Trophoblast cell (in vitro differentiated cells and primary cell): Measurements from ENCODE around the gene ADCY1.
A peak's percentile ranks its signal among the peaks of the same experiment; 100 is the strongest.

Experiments used
- DNase-seq, 2 donors: peaks; one replicate each; pipeline ENCODE4 v3.0.0-alpha.2; 2016
- H2AFZ ChIP-seq: 2 replicates; pipeline ENCODE4 v1.6.1; 2013; ENCODE audit warnings: low read length, moderate library complexity, mild to moderate bottlenecking; ENCODE audit not compliant: insufficient read depth, poor library complexity
- H2AK5ac ChIP-seq: 2 replicates; pipeline ENCODE4 v1.6.1; 2013; ENCODE audit warnings: mild to moderate bottlenecking, low read length
- H2BK120ac ChIP-seq: 2 replicates; pipeline ENCODE4 v1.6.1; 2013; ENCODE audit warnings: low read length, mild to moderate bottlenecking, moderate library complexity; ENCODE audit not compliant: insufficient read depth, poor library complexity
- H2BK12ac ChIP-seq: 2 replicates; pipeline ENCODE4 v1.6.1; 2013; ENCODE audit warnings: mild to moderate bottlenecking, low read length, moderate library complexity
- H2BK5ac ChIP-seq: 2 replicates; pipeline ENCODE4 v1.6.1; 2013; ENCODE audit warnings: low read length, low read depth, moderate library complexity, mild to moderate bottlenecking; ENCODE audit not compliant: poor library complexity
- H3K14ac ChIP-seq: 2 replicates; pipeline ENCODE4 v1.6.1; 2013; ENCODE audit warnings: mild to moderate bottlenecking, low read length
- H3K18ac ChIP-seq: 2 replicates; pipeline ENCODE4 v1.6.1; 2013; ENCODE audit warnings: mild to moderate bottlenecking, low read length
- H3K23ac ChIP-seq: 2 replicates; pipeline ENCODE4 v1.6.1; 2013; ENCODE audit warnings: low read length
- H3K27ac ChIP-seq: 2 replicates; pipeline ENCODE4 v1.5.1; 2013; ENCODE audit warnings: low read depth, mild to moderate bottlenecking, inconsistent platforms, low read length, moderate library complexity
- H3K27me3 ChIP-seq: 2 replicates; pipeline ENCODE4 v1.6.1; 2013; ENCODE audit warnings: inconsistent platforms, mild to moderate bottlenecking, low read length, moderate library complexity; ENCODE audit not compliant: insufficient read depth
- H3K36me3 ChIP-seq, 2 experiments: 1 replicate in 1 of 2; 2 replicates in 1 of 2; pipeline ENCODE4 v1.6.1; 2013; ENCODE audit warnings: low read length in 2 of 2, mild to moderate bottlenecking in 2 of 2, moderate library complexity in 1 of 2; ENCODE audit not compliant: insufficient read depth in 2 of 2, control insufficient read depth in 1 of 2
- H3K4ac ChIP-seq: 2 replicates; pipeline ENCODE4 v1.6.1; 2013; ENCODE audit warnings: low read depth, mild to moderate bottlenecking, low read length, moderate library complexity
- H3K4me1 ChIP-seq, 2 experiments: 1 replicate in 1 of 2; 2 replicates in 1 of 2; pipeline ENCODE4 v1.6.1; 2013; ENCODE audit warnings: low read length in 2 of 2, mild to moderate bottlenecking in 2 of 2, moderate library complexity in 1 of 2; ENCODE audit not compliant: insufficient read depth in 2 of 2, control insufficient read depth in 1 of 2
- H3K4me2 ChIP-seq: 2 replicates; pipeline ENCODE4 v1.6.1; 2013; ENCODE audit warnings: inconsistent platforms, mild to moderate bottlenecking, low read length, moderate library complexity
- H3K4me3 ChIP-seq: 2 replicates; pipeline ENCODE4 v1.5.1; 2013; ENCODE audit warnings: mild to moderate bottlenecking, low read depth, low read length, inconsistent platforms
- H3K79me1 ChIP-seq: one replicate; pipeline ENCODE4 v1.6.1; 2013; ENCODE audit warnings: low read length
- H3K79me2 ChIP-seq: 2 replicates; pipeline ENCODE4 v1.6.1; 2013; ENCODE audit warnings: low read length, mild to moderate bottlenecking; ENCODE audit not compliant: control insufficient read depth, insufficient read depth, poor library complexity
- H3K9ac ChIP-seq: 2 replicates; pipeline ENCODE4 v1.6.1; 2013; ENCODE audit warnings: mild to moderate bottlenecking, low read length
- H3K9me3 ChIP-seq: 2 replicates; pipeline ENCODE4 v1.6.1; 2013; ENCODE audit warnings: low read depth, mild to moderate bottlenecking, control low read depth, inconsistent platforms, low read length; ENCODE audit not compliant: insufficient read depth
- H4K12ac ChIP-seq: 2 replicates; pipeline ENCODE4 v1.6.1; 2013; ENCODE audit warnings: low read depth, mild to moderate bottlenecking, low read length, moderate library complexity
- H4K8ac ChIP-seq: 2 replicates; pipeline ENCODE4 v1.6.1; 2013; ENCODE audit warnings: low read depth, mild to moderate bottlenecking, low read length, moderate library complexity
- H4K91ac ChIP-seq: one replicate; pipeline ENCODE4 v1.6.1; 2013; ENCODE audit warnings: low read depth, mild to moderate bottlenecking, low read length, moderate library complexity
- WGBS: extraction: QIAGEN DNeasy Blood & Tissue Kit; methylation state at CpG from one replicate; pipeline ENCODE4 v1.1.7; 2013; ENCODE audit warnings: missing lambda C conversion rate; ENCODE audit not compliant: insufficient read length, insufficient coverage; ENCODE audit errors: extremely low coverage; 5-methylcytosine and 5-hydroxymethylcytosine counted together

Gene ADCY1

DNA sequence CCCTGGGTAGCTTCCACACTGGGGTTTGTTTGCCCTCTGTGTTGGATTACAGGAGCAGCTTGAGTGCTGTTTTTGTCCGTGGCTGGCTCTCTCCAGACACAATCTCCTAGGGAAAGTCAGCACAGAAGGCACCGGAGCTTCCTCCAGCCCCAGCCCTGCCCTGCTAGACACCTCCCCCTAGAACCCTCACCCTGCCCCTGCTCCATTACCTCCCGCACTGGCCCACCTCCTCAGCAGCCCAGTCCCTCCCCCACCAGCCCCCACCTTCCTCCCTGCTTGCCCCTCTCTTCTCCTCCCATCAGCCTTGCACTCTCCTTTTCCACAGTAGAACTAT, 130.5 kb downstream of the ADCY1 start:
- no peak overlapping the region for H2BK12ac ChIP-seq
- H3K4me3 ChIP-seq, result no peak overlapping the region
- H2BK120ac ChIP-seq, result no peak overlapping the region
- H4K91ac ChIP-seq, result no peak overlapping the region
- peaks cover 3% of the 10 kb centered on the region for H3K9me3 ChIP-seq
- no peak overlapping the region for H3K23ac ChIP-seq
- no peak overlapping the region for H4K8ac ChIP-seq
- H3K18ac ChIP-seq, result no peak overlapping the region
- no CpG with 5 or more reads among the region's 3 CpGs for WGBS
- no peaks in the 10 kb centered on the region for H3K36me3 ChIP-seq
- no peak overlapping the region for H2AK5ac ChIP-seq
- no peaks in the 10 kb centered on the region for H3K79me1 ChIP-seq
- no peak overlapping the region for H3K9ac ChIP-seq
- H2AFZ ChIP-seq, result no peak overlapping the region
- no peak overlapping the region for H2BK5ac ChIP-seq
- H3K4ac ChIP-seq, result no peak overlapping the region
- DNase-seq, result no peak
- no peaks in the 10 kb centered on the region for H3K79me2 ChIP-seq
- no peaks in the 10 kb centered on the region for H3K27me3 ChIP-seq
- no peaks in the 10 kb centered on the region for H3K4me1 ChIP-seq
- H3K27ac ChIP-seq, result no peak overlapping the region
- no peak overlapping the region for H3K14ac ChIP-seq
- no peak overlapping the region for H4K12ac ChIP-seq
- H3K4me2 ChIP-seq, result no peak overlapping the region

DNA sequence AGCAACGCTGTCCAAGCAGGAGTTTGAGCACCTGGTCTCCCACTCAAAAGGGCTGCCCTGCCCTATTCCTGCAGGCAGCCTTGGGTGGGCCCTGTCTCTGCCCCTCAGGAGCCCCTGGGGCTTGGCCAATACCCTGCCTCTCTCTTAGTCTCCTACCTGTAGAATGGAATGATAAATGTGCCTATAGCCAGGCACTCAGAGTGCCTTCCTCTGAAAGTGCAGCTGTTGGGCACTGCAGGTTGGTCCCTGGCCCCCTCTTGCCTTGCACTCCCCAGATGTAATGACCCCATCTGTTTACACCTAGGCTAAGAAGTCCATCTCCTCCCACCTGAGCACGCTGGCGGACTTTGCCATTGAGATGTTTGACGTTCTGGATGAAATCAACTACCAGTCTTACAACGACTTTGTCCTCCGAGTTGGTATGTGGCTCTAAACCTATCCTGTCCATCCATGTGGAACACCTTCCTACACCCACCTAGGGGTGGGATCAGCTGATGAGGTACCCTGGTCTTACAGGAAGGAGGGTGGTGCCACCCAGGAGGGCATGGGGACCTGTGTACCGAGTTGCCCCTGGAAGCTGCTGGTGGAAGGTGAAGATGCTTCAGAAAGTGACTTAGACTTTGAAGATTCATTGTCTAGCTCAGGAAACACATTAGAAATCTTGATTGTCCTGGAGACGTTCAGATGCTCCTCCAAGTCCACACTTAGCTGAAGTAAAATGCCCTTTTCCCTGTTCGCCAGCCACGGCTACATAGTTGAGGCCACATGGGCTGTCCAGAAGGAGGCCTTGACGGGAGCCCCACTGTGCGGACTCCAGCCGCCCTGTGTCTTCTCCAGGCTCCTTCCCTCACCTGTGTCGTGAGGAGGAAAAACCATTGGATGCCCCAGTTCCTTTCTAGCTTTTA, 134.1 kb downstream of the ADCY1 start:
- no CpG with 5 or more reads among the region's 14 CpGs for WGBS

DNA sequence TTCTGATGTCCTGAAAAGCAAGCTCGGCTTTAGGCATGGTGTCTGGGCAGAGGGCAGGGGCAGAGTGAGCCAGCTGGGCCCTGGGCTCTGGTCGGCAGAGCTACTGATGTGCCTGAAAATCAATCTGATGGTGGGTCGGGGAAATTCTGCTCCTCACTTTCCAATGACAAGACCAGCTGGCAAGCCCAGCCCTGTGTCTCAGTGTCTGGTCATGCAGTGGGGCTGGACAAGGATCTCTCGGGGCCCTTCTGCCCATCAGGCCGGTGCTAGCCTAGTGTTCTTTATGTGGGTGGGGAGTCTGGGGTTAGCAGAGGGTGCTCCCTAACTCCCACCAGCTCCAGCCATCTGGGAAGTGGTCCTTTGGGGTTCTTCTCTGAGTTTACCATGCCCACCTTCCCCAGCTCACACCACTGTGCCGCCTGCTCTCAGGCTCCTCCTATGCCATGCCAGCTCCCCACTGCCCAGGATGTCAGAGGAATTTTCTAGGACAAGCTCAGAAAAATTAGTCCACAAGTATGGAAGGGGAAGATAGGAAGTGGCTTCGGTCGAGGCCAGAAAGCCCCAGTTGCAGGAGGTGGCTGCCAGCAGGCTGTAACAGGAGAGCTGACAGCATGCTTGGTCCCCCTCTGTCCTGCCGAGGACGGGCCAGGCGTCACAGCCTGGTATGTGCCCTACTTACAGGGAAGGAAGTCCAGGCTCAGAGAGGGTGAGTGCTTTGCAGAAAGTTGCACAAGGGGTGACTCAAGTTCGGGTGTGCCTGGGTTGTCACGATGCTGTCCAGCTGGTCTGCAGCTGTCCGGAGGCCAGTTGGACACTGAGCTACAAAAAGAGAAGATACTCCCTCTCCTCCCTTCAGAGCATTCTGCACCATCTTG, 135.2 kb downstream of the ADCY1 start:
- no peak overlapping the region for H4K8ac ChIP-seq
- WGBS, result no CpG with 5 or more reads among the region's 14 CpGs
- H3K4me2 ChIP-seq, result no peak overlapping the region
- H3K4ac ChIP-seq, result no peak overlapping the region
- no peaks in the 10 kb centered on the region for H3K36me3 ChIP-seq
- no peak overlapping the region for H2BK120ac ChIP-seq
- H2AFZ ChIP-seq, result no peak overlapping the region
- no peak overlapping the region for H4K12ac ChIP-seq
- H3K27me3 ChIP-seq, result no peaks in the 10 kb centered on the region
- no peak overlapping the region for H2BK5ac ChIP-seq
- H3K4me1 ChIP-seq, result no peaks in the 10 kb centered on the region
- peak in 1 of 2 donors; percentile 15 for DNase-seq
- H3K79me2 ChIP-seq, result no peaks in the 10 kb centered on the region
- no peak overlapping the region for H3K23ac ChIP-seq
- no peak overlapping the region for H3K14ac ChIP-seq
- no peaks in the 10 kb centered on the region for H3K79me1 ChIP-seq
- peaks cover 1% of the 10 kb centered on the region for H3K9me3 ChIP-seq
- no peak overlapping the region for H3K27ac ChIP-seq
- no peak overlapping the region for H3K9ac ChIP-seq
- H2AK5ac ChIP-seq, result no peak overlapping the region
- H3K18ac ChIP-seq, result no peak overlapping the region
- H4K91ac ChIP-seq, result no peak overlapping the region
- H3K4me3 ChIP-seq, result no peak overlapping the region
- no peak overlapping the region for H2BK12ac ChIP-seq

More for the DNA sequence above, 134.1 kb downstream of the ADCY1 start:
- Histone ChIP-seq H3K18ac (no peak overlapping the region), H4K91ac (no peak overlapping the region), H3K36me3 (no peaks in the 10 kb centered on the region), H3K23ac (no peak overlapping the region), H2BK12ac (no peak overlapping the region), H3K4ac (no peak overlapping the region), H2AFZ (no peak overlapping the region), H3K79me1 (no peaks in the 10 kb centered on the region), H2BK120ac (no peak overlapping the region), H2BK5ac (no peak overlapping the region), H3K9ac (no peak overlapping the region), H4K8ac (no peak overlapping the region), H3K9me3 (peaks cover 3% of the 10 kb centered on the region), H4K12ac (no peak overlapping the region), H2AK5ac (no peak overlapping the region), H3K4me1 (no peaks in the 10 kb centered on the region), H3K27me3 (no peaks in the 10 kb centered on the region), H3K27ac (no peak overlapping the region), H3K79me2 (no peaks in the 10 kb centered on the region), H3K4me3 (peak overlapping the region; percentile 21), H3K4me2 (no peak overlapping the region), H3K14ac (no peak overlapping the region)
- DNase-seq, result no peak

- no CpG with 5 or more reads among the region's 13 CpGs for WGBS
- H3K9me3 ChIP-seq, result peaks cover 1% of the 10 kb centered on the region
- no peak overlapping the region for H2AK5ac ChIP-seq
- H3K79me1 ChIP-seq, result no peaks in the 10 kb centered on the region
- no peak for DNase-seq
- no peaks in the 10 kb centered on the region for H3K4me1 ChIP-seq
- H2BK120ac ChIP-seq, result no peak overlapping the region
- H3K9ac ChIP-seq, result no peak overlapping the region
- H2BK12ac ChIP-seq, result no peak overlapping the region
- H2BK5ac ChIP-seq, result no peak overlapping the region
- H4K8ac ChIP-seq, result no peak overlapping the region
- no peak overlapping the region for H4K12ac ChIP-seq
- H3K18ac ChIP-seq, result no peak overlapping the region
- H3K79me2 ChIP-seq, result no peaks in the 10 kb centered on the region
- no peak overlapping the region for H3K4me3 ChIP-seq
- no peak overlapping the region for H3K4ac ChIP-seq
- no peaks in the 10 kb centered on the region for H3K27me3 ChIP-seq
- H4K91ac ChIP-seq, result no peak overlapping the region
- no peak overlapping the region for H3K23ac ChIP-seq
- H2AFZ ChIP-seq, result no peak overlapping the region
- no peak overlapping the region for H3K27ac ChIP-seq
- no peak overlapping the region for H3K14ac ChIP-seq
- no peaks in the 10 kb centered on the region for H3K36me3 ChIP-seq
- H3K4me2 ChIP-seq, result no peak overlapping the region
Observed at GRCh38 chr7:45710271-45711160, 136.3 kb downstream of the ADCY1 start.
